ENCODE results near the gene RRAS2.

RRAS2 gene

DNA sequence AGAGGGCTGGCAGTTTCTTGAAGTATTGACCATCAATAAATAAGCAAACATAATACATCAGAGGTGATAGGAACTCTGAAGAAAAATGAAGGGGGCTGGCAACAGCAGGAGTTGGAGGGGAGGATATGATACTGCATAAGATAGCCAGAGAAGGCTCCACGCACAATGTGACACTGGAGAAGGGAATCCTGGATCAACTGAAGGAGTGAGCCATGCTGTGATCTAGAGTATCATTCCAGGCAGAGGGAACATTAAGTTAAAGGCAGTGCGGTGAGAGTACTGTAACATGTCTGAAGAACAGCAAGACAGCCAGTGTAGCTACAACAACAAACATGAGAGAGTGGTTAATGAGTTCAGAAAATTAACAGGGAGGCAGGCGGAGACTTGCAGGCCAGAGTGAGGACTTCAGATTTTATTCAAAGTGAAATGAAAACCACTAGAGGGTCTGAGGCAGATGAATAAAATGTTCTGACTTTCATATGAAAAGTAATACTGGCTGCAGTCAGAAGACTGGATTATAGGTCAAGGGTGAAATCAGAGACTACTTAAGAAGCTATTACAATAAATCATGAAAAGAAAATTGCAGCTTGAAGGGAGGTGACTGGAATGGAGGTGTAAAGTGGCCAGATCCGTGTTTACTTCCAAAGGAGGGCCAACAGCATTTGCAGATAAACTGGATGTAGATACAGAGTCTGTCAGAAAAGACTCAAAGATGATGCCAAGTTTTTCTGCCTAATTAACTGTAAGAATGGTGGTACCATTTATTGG, 49.4 kb downstream of the RRAS2 start:
- TF ChIP-seq, protein P1, sequence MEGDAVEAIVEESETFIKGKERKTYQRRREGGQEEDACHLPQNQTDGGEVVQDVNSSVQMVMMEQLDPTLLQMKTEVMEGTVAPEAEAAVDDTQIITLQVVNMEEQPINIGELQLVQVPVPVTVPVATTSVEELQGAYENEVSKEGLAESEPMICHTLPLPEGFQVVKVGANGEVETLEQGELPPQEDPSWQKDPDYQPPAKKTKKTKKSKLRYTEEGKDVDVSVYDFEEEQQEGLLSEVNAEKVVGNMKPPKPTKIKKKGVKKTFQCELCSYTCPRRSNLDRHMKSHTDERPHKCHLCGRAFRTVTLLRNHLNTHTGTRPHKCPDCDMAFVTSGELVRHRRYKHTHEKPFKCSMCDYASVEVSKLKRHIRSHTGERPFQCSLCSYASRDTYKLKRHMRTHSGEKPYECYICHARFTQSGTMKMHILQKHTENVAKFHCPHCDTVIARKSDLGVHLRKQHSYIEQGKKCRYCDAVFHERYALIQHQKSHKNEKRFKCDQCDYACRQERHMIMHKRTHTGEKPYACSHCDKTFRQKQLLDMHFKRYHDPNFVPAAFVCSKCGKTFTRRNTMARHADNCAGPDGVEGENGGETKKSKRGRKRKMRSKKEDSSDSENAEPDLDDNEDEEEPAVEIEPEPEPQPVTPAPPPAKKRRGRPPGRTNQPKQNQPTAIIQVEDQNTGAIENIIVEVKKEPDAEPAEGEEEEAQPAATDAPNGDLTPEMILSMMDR (IDR thresholded peaks at IDR 0.05; ENCODE audit: control insufficient read depth, extremely low read depth, insufficient read depth): no peak
- H3K4me3 ChIP-seq (ENCODE audit: low read depth, low read length): no peak overlapping the region
- DNase-seq (ENCODE audit: low read depth): no peak

DNA sequence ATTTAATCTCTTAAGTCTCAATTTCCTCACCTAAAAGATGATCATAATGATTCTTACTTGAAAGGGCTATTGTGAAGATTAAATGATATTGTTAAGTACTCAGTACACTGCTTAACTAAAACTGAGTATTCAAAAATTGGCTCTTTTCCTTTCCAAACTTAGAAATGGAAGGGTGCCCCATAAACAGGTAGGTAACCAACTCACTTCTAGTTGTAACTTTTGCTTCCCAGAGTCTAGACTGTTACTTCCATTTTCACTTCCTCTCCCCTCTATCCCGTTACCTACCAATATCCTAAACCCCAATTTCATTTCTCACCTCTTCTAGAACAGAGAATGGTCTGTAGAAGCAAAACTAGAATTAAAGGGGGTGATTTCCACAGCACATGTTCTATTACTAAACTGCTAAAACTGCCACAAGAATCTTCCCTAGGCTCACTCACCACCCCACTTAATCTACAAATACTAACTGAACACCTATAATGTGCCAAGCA, 50.0 kb downstream of the RRAS2 start:
- no peak overlapping the region for H3K4me3 ChIP-seq (ENCODE audit: low read depth, low read length)
- TF ChIP-seq, protein P1 (IDR thresholded peaks at IDR 0.05; ENCODE audit: control insufficient read depth, extremely low read depth, insufficient read depth): no peak
- DNase-seq (ENCODE audit: low read depth): no peak

DNA sequence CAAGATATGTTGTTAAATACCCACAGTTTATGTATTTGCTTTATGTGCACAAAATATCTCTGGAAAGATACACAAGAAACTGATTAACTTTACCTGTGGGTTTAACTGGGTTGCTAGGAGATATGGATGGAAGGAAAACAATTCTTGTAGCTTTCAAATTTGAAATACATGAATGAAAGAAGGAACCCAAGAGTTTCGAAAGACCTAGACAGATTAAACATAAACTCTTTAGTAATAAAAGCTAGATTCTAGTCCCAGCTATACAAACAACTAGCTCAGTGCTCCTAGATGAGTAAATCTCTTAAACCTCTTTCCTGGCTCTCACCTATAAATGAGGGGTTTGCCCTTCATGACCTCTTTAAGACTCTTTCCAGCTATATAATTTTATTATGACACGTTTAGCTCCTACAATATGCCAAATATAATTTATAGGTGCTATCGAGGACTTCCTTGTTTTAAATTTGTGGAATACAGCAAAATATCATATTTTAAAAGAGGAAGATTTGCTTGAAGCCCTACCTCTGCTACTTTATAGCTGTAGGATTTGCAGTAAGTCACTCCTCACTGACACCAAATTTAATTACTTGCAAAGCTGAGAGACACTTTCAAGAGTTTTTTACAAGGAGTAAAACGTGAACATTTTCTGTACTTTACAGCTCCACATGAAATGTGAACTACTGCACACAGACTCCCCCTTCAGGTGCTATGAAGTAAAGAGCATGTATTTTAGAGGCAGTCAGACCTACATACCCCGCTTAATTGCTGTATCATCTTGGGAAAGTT, 50.7 kb downstream of the RRAS2 start:
- H3K4me3 ChIP-seq (ENCODE audit: low read depth, low read length): no peak overlapping the region
- peak; percentile 43 for DNase-seq (ENCODE audit: low read depth)
- TF ChIP-seq, protein P1 (IDR thresholded peaks at IDR 0.05; ENCODE audit: control insufficient read depth, extremely low read depth, insufficient read depth): peak; percentile 64

DNA sequence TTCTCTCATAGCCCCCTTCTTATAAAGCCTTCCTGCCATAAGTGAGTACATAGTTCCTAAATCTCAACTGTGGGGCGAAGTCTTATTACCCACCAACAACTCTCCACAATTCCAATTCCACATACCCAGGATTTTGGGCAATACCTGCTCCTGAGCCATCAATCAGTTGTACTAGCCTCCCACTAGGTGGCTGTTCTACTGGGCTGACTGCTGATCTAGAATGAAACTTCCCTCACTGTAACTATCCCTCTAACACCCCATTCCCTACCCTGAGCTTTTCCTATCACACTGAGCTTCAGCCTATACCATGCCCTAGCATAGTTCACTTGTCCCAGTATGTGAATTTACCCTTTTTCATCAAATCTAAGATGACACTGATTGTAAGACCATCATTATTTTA, 52.5 kb downstream of the RRAS2 start:
- no peak for DNase-seq (ENCODE audit: low read depth)
- TF ChIP-seq, protein P1 (IDR thresholded peaks at IDR 0.05; ENCODE audit: control insufficient read depth, extremely low read depth, insufficient read depth): no peak
- H3K4me3 ChIP-seq (ENCODE audit: low read depth, low read length): no peak overlapping the region

DNA sequence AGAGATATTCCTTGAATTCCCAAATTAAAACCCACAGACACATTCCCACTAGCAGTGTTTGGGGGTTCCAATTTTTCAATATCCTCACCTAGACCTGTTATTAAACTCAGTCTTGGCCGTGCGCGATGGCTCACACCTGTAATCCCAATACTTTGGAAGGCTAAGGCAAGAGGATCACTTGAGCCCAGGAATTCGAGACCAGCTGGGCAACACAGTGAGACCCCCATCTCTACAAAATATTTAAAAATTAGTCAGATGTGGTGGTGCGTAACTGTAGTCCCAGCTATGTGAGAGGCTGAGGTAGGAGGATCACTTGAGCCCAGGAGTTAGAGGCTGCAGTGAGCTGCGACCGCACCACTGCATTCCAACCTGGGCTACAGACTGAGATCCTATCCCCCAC, 53.3 kb downstream of the RRAS2 start:
- no peak overlapping the region for H3K4me3 ChIP-seq (ENCODE audit: low read depth, low read length)
- no peak for DNase-seq (ENCODE audit: low read depth)
- TF ChIP-seq, protein P1 (IDR thresholded peaks at IDR 0.05; ENCODE audit: control insufficient read depth, extremely low read depth, insufficient read depth): no peak

DNA sequence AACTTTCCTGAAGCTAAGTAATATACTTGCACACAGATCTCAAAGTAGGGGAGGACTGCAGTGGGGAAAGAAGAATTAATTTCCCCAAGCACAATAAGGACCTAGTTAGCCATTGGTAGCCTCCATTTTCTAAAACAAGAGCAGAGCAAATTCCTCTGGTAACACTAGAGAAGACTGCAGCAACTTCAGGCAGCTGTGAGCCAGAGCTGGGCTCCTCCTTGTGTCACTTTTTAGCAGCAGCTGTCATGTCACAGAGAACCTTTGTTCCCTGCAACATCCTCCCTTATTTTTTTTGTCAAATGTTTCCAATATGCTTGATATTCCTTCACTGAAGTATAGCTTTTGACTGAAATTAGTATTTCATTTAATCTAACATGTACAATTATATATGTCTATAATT, 54.4 kb downstream of the RRAS2 start:
- TF ChIP-seq, protein P1 (IDR thresholded peaks at IDR 0.05; ENCODE audit: control insufficient read depth, extremely low read depth, insufficient read depth): no peak
- H3K4me3 ChIP-seq (ENCODE audit: low read depth, low read length): no peak overlapping the region
- DNase-seq (ENCODE audit: low read depth): no peak

All from LNCaP clone FGC (cell line).